Measurements from ENCODE around the gene RFNG. TPM values are rescaled to one million over a fixed set of nuclear protein-coding genes. Genes with fewer than 3 reads are reported as not detected.

The RFNG gene
- total and polyA plus RNA-seq, 7 experiments from 2014 or later, result 4.2 to 45.5 (median 28.1) TPM

GRCh38 chr17:82013341-82013740, 38.3 kb downstream of the RFNG start:
- CTCF ChIA-PET, result no interaction called here
- no peak for DNase-seq

GRCh38 chr17:82012640-82013295, 38.8 kb downstream of the RFNG start:
- ATAC-seq (no peak), DNase-seq (no peak)
- Histone ChIP-seq H3K9me3 (ENCODE audit: control insufficient read depth in 2 of 3, low read length in 3 of 3) (no peaks in the 10 kb centered on the region), H3K4me3 (ENCODE audit: low read length) (no peak overlapping the region), H3K27me3 (ENCODE audit: control insufficient read depth in 2 of 2, insufficient read depth in 2 of 2, low read length in 2 of 2) (no peaks in the 10 kb centered on the region), H3K4me1 (ENCODE audit: control insufficient read depth in 2 of 2, insufficient read depth in 2 of 2, low read length in 2 of 2) (no peaks in the 10 kb centered on the region), H3K36me3 (ENCODE audit: control insufficient read depth in 2 of 3, insufficient read depth in 3 of 3, low read length in 3 of 3) (peaks cover 0 to 18% (median 0%) of the 10 kb centered on the region in 3 experiments), H3K27ac (ENCODE audit: low read depth, low read length) (no peak overlapping the region)
- POLR2A ChIA-PET, result interaction anchor here (0.9 kb wide), 1 partner anchor 53 kb away, joined by 4 read pairs; no protein-coding TSS in a partner anchor
- Mint-ChIP-seq H3K4me3 (no peak overlapping the region), H3K4me1 (no peaks in the 10 kb centered on the region), H3K36me3 (no peaks in the 10 kb centered on the region), H3K9me3 (no peaks in the 10 kb centered on the region), H3K27me3 (no peaks in the 10 kb centered on the region), H3K27ac (no peak overlapping the region)
- CTCF ChIA-PET, result interaction anchor here (0.7 kb wide), 1 partner anchor 22 kb away, joined by 3 read pairs; no protein-coding TSS in a partner anchor
- intact Hi-C loops (cut with micrococcal nuclease), result no loop called here

More at GRCh38 chr17:82013341-82013740, 38.3 kb downstream of the RFNG start:
- no peak for ATAC-seq
- Mint-ChIP-seq H3K27me3 (no peaks in the 10 kb centered on the region), H3K4me3 (no peak overlapping the region), H3K9me3 (no peaks in the 10 kb centered on the region), H3K4me1 (no peaks in the 10 kb centered on the region), H3K36me3 (no peaks in the 10 kb centered on the region), H3K27ac (no peak overlapping the region)
- H3K27me3 ChIP-seq (ENCODE audit: control insufficient read depth in 2 of 2, insufficient read depth in 2 of 2, low read length in 2 of 2), result no peaks in the 10 kb centered on the region
- intact Hi-C loops (cut with micrococcal nuclease), result no loop called here
- H3K4me3 ChIP-seq (ENCODE audit: low read length), result no peak overlapping the region
- POLR2A ChIA-PET, result no interaction called here
- peaks cover 0 to 24% (median 0%) of the 10 kb centered on the region in 3 experiments for H3K36me3 ChIP-seq (ENCODE audit: control insufficient read depth in 2 of 3, insufficient read depth in 3 of 3, low read length in 3 of 3)
- H3K4me1 ChIP-seq (ENCODE audit: control insufficient read depth in 2 of 2, insufficient read depth in 2 of 2, low read length in 2 of 2), result no peaks in the 10 kb centered on the region
- no peak overlapping the region for H3K27ac ChIP-seq (ENCODE audit: low read depth, low read length)
- no peaks in the 10 kb centered on the region for H3K9me3 ChIP-seq (ENCODE audit: control insufficient read depth in 2 of 3, low read length in 3 of 3)

GRCh38 chr17:82012261-82012639, 39.4 kb downstream of the RFNG start:
- H3K9me3 Mint-ChIP-seq, result no peaks in the 10 kb centered on the region
- no peaks in the 10 kb centered on the region for H3K4me1 ChIP-seq (ENCODE audit: control insufficient read depth in 2 of 2, insufficient read depth in 2 of 2, low read length in 2 of 2)

GRCh38 chr17:82011617-82012187, 39.9 kb downstream of the RFNG start:
- intact Hi-C loops (cut with micrococcal nuclease), result no loop called here
- POLR2A ChIA-PET, result interaction anchor here (0.8 kb wide), 1 partner anchor 285 kb away, joined by 3 read pairs; no protein-coding TSS in a partner anchor
- no peak overlapping the region for H3K4me3 Mint-ChIP-seq

More at GRCh38 chr17:82012261-82012639, 39.4 kb downstream of the RFNG start:
- no peaks in the 10 kb centered on the region for H3K9me3 ChIP-seq (ENCODE audit: control insufficient read depth in 2 of 3, low read length in 3 of 3)
- intact Hi-C loops (cut with micrococcal nuclease), result no loop called here
- peaks cover 0 to 13% (median 0%) of the 10 kb centered on the region in 3 experiments for H3K36me3 ChIP-seq (ENCODE audit: control insufficient read depth in 2 of 3, insufficient read depth in 3 of 3, low read length in 3 of 3)
- H3K27me3 ChIP-seq (ENCODE audit: control insufficient read depth in 2 of 2, insufficient read depth in 2 of 2, low read length in 2 of 2), result no peaks in the 10 kb centered on the region
- H3K4me1 Mint-ChIP-seq, result no peaks in the 10 kb centered on the region
- H3K4me3 Mint-ChIP-seq, result no peak overlapping the region
- CTCF ChIA-PET, result interaction anchor here (0.7 kb wide), 1 partner anchor 23 kb away, joined by 3 read pairs; no protein-coding TSS in a partner anchor
- H3K4me3 ChIP-seq (ENCODE audit: low read length), result no peak overlapping the region
- no peak for DNase-seq
- POLR2A ChIA-PET, result interaction anchor here (0.9 kb wide), 1 partner anchor 53 kb away, joined by 4 read pairs; no protein-coding TSS in a partner anchor
- ATAC-seq, result no peak
- no peak overlapping the region for H3K27ac Mint-ChIP-seq
- H3K36me3 Mint-ChIP-seq, result no peaks in the 10 kb centered on the region
- no peaks in the 10 kb centered on the region for H3K27me3 Mint-ChIP-seq
- H3K27ac ChIP-seq (ENCODE audit: low read depth, low read length), result no peak overlapping the region

GRCh38 chr17:82010575-82011525, 40.8 kb downstream of the RFNG start:
- no peak overlapping the region for H3K27ac ChIP-seq (ENCODE audit: low read depth, low read length)
- H3K4me3 ChIP-seq (ENCODE audit: low read length), result no peak overlapping the region
- no peaks in the 10 kb centered on the region for H3K4me1 ChIP-seq (ENCODE audit: control insufficient read depth in 2 of 2, insufficient read depth in 2 of 2, low read length in 2 of 2)
- no peaks in the 10 kb centered on the region for H3K36me3 Mint-ChIP-seq
- H3K27me3 ChIP-seq (ENCODE audit: control insufficient read depth in 2 of 2, insufficient read depth in 2 of 2, low read length in 2 of 2), result no peaks in the 10 kb centered on the region
- no peaks in the 10 kb centered on the region for H3K27me3 Mint-ChIP-seq
- intact Hi-C loops (cut with micrococcal nuclease), result no loop called here
- no peak overlapping the region for H3K27ac Mint-ChIP-seq
- no peaks in the 10 kb centered on the region for H3K9me3 ChIP-seq (ENCODE audit: control insufficient read depth in 2 of 3, low read length in 3 of 3)
- CTCF ChIA-PET, result no interaction called here
- POLR2A ChIA-PET, result interaction anchor here (0.8 kb wide), 1 partner anchor 286 kb away, joined by 3 read pairs; no protein-coding TSS in a partner anchor
- H3K4me1 Mint-ChIP-seq, result peaks cover 0 to 3% (median 0%) of the 10 kb centered on the region in 7 donors
- H3K4me3 Mint-ChIP-seq, result no peak overlapping the region
- no peak for DNase-seq
- peaks cover 0 to 10% (median 0%) of the 10 kb centered on the region in 3 experiments for H3K36me3 ChIP-seq (ENCODE audit: control insufficient read depth in 2 of 3, insufficient read depth in 3 of 3, low read length in 3 of 3)
- ATAC-seq, result no peak
- H3K9me3 Mint-ChIP-seq, result no peaks in the 10 kb centered on the region

More at GRCh38 chr17:82011617-82012187, 39.9 kb downstream of the RFNG start:
- no peaks in the 10 kb centered on the region for H3K9me3 Mint-ChIP-seq
- no peaks in the 10 kb centered on the region for H3K4me1 Mint-ChIP-seq
- H3K4me3 ChIP-seq (ENCODE audit: low read length), result no peak overlapping the region
- H3K4me1 ChIP-seq (ENCODE audit: control insufficient read depth in 2 of 2, insufficient read depth in 2 of 2, low read length in 2 of 2), result no peaks in the 10 kb centered on the region
- no peak for DNase-seq
- CTCF ChIA-PET, result no interaction called here
- no peaks in the 10 kb centered on the region for H3K27me3 Mint-ChIP-seq
- H3K27ac ChIP-seq (ENCODE audit: low read depth, low read length), result no peak overlapping the region
- H3K36me3 ChIP-seq (ENCODE audit: control insufficient read depth in 2 of 3, insufficient read depth in 3 of 3, low read length in 3 of 3), result peaks cover 0 to 10% (median 0%) of the 10 kb centered on the region in 3 experiments
- no peaks in the 10 kb centered on the region for H3K27me3 ChIP-seq (ENCODE audit: control insufficient read depth in 2 of 2, insufficient read depth in 2 of 2, low read length in 2 of 2)
- ATAC-seq, result no peak
- H3K36me3 Mint-ChIP-seq, result no peaks in the 10 kb centered on the region
- H3K9me3 ChIP-seq (ENCODE audit: control insufficient read depth in 2 of 3, low read length in 3 of 3), result no peaks in the 10 kb centered on the region
- H3K27ac Mint-ChIP-seq, result no peak overlapping the region

DNA sequence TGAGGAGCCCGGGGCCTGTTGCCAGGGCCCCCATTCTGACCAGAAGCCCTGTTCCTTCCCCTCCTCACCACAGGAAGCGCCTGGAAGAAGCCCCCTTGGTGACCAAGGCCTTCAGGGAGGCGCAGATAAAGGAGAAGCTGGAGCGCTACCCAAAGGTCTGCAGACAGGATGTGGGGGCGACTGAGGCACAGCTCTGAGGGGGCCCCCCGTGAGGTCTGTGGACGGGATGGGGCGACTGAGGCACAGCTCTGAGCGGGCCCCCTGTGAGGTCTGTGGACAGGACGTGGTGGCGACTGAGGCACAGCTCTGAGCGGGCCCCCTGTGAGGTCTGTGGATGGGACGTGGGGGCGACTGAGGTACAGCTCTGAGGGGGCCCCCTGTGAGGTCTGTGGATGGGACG, 42.2 kb downstream of the RFNG start:
- Mint-ChIP-seq H3K27me3 (no peaks in the 10 kb centered on the region), H3K36me3 (no peaks in the 10 kb centered on the region), H3K4me1 (peaks cover 0 to 3% (median 0%) of the 10 kb centered on the region in 7 donors), H3K4me3 (no peak overlapping the region), H3K27ac (no peak overlapping the region), H3K9me3 (no peaks in the 10 kb centered on the region)
- ATAC-seq (no peak), DNase-seq (no peak)
- no peaks in the 10 kb centered on the region for H3K4me1 ChIP-seq (ENCODE audit: control insufficient read depth in 2 of 2, insufficient read depth in 2 of 2, low read length in 2 of 2)
- ChIA-PET CTCF (no interaction called here), POLR2A (interaction anchor here (0.5 kb wide), 1 partner anchor 12 kb away, joined by 3 read pairs; no protein-coding TSS in a partner anchor)
- intact Hi-C loops (cut with micrococcal nuclease), result no loop called here
- H3K36me3 ChIP-seq (ENCODE audit: control insufficient read depth in 2 of 3, insufficient read depth in 3 of 3, low read length in 3 of 3), result peaks cover 0 to 10% (median 0%) of the 10 kb centered on the region in 3 experiments
- H3K9me3 ChIP-seq (ENCODE audit: control insufficient read depth in 2 of 3, low read length in 3 of 3), result no peaks in the 10 kb centered on the region
- H3K4me3 ChIP-seq (ENCODE audit: low read length), result no peak overlapping the region
- no peaks in the 10 kb centered on the region for H3K27me3 ChIP-seq (ENCODE audit: control insufficient read depth in 2 of 2, insufficient read depth in 2 of 2, low read length in 2 of 2)
- H3K27ac ChIP-seq (ENCODE audit: low read depth, low read length), result no peak overlapping the region
